GM21360 (cell line): ENCODE results near the gene MARCHF4.

ENCODE experiments used
- ATAC-seq: cut with Tn5 transposase; IDR thresholded peaks from one replicate; pipeline ENCODE4 v1.9.1; 2021; ENCODE audit warnings: mild to moderate bottlenecking, moderate library complexity; ENCODE audit not compliant: unreplicated experiment

The MARCHF4 gene

GRCh38 chr2:216352653-216353270, 19.5 kb downstream of the MARCHF4 start:
- ATAC-seq, result no peak

DNA sequence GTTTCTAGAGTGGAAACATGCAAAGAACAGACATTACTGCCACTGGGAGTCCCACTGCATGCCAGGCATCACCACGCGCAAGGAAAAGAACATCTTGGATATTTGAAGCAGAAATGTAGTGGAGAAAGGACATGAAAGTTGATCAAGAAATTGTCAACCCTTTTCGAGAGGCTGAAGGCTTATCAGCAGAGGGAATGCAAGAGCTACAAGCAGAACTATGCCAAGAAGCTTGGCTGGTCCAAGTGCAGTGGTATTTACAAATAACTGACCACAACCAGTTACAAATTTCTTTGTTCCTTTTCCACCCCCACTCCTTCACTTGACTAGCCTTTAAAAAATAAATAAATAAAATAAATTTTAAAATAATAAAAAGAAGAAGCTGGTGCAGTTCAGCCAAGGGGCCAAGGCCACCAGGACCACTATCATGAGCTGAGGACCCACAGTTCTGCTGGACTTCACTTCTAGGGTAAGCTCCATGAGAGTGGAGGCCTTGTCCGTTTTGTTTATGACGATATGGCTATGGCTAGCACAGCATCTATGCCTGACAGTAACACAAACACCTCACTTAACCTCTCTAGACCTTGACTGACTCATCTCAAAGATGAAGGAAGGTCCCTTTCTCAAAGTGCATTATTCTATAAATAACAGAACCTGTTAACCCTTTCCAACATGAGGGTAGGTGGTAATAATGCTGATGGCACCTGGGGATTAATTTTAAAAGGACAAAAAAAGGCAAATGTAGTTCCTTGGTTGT, 20.9 kb downstream of the MARCHF4 start:
- no peak for ATAC-seq

GRCh38 chr2:216350214-216350791, 22.0 kb downstream of the MARCHF4 start:
- ATAC-seq, result no peak

GRCh38 chr2:216349366-216349765, 22.9 kb downstream of the MARCHF4 start:
- ATAC-seq, result no peak

DNA sequence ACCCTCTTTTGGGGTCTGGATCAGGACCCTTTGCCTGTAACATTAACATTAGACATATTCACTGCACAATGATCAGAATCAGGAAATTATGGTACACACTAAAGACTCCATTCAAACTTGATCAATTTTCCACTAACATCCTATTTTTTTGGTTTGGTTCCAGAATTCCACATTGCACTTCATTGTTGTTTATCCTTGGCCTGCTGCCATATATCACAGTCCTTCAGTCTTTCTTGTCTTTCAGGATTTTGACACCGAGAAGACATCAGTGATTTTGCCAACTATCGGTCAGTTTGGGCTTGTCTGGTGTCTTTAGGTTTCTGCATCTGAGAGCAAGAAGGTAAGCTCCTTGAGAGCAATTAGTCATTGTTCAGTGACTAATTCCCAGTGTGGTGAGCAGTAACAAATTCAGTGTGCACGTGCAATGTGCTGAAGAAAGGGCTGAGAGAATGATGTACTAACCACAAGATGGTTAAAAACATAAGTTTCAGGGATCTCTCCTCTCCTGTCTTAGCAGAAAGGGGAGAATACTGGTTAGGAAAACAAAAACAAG, 23.5 kb downstream of the MARCHF4 start:
- ATAC-seq, result no peak

- ATAC-seq, result no peak
Measured at GRCh38 chr2:216346781-216347180, 25.5 kb downstream of the MARCHF4 start.

DNA sequence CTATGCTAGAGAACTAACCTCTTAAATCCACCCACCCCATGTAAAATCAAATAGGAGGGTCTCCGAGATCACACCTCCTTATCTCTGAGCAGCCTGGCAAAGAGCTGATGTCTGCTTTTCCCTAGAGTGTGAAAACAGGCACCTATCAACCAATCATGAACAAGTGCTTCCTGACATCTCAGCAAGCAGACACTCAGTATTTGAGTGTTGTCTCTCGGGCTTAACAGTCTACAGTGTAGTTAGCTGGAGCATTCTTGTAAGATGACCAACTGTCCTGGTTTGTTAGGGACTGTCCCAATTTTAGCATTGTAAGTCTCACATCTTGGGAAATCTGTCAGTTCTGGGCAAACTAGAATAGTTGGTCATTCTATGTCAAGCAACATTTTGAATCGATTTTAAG, 26.4 kb downstream of the MARCHF4 start:
- ATAC-seq, result no peak

DNA sequence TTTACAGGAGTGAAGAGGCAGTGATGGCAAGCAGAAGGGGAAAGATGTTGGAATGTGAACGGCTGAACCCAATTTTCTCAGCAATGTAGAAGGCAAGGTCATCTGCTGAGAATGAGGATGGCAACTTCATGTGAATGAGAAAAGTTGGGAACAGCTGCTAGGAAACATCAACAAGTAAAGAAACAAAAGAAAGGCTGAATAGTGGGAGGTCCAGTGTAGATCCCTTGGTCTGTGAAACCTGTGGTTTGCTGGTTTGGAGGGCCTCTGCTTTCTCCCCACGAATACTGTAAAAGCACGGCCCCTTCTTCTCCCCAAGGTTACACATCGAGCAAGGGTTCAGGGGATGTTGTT, 27.4 kb downstream of the MARCHF4 start:
- no peak for ATAC-seq

DNA sequence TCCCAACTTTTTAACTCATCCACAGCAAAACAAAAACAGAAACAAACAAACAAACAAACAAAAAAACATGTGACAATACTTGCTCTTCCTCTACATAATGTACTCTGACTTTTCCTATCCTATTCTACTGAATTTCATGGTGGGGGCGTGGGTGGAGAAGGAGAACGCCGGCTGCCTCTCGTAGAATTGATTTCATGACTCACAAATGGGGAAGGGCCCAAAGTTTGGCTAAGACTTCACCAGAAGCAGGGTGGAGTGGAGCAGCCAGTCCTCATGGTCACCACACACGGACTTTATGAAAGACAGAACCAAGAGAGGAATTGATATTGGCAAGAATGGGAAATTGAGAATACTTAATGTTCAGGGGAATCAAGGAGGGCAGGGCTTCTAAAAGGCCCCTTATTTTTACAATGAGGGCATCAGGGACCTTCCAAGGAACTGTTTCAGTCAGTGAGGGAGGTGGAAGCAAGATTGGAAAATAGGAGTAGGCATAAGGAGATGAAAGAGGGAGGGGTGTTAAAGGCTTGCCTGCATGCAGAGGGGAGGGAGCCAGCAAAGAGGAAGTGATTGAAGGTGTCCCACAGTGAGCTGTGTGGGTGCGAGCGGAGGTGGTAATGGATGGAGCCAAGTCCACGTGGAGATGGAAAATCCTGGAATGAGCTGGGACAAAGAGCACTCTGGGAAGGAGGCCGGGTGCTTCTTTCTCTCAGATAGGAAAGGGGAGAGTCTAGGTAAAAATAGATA, 27.9 kb downstream of the MARCHF4 start:
- ATAC-seq, result no peak

DNA sequence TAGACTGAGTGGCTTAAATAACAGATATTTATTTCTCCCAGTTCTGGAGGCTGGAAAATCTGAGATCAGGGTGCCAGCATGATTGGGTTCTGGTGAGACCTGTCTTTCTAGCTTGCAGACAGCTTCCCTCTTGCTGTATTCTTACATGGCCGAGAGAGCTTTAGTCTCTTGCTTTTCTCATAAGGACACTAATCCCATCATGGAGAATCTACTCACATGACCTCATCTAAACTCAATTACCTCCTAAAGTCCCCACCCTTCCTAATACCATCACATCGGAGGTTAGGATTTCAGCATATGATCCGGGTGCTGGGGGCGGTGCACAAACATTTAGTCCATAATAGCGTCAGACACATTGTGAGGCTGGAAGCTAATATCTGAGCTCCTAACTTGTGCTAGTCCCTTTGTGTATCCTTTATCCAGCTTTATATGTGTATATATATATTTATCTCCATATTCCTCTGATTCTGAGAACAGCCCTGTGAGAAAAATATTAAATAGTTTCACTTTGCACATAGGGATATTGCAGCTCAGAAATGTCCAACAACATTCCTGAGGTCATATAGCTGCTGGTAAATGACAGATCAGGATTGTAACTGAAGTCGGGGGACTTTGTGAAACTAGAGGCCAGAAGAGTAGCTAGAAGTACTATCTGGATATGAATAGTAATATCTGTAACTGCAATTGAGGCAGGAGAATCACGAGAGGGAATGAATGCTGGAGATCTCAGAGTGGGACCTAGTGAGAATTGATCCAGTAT, 28.9 kb downstream of the MARCHF4 start:
- no peak for ATAC-seq

DNA sequence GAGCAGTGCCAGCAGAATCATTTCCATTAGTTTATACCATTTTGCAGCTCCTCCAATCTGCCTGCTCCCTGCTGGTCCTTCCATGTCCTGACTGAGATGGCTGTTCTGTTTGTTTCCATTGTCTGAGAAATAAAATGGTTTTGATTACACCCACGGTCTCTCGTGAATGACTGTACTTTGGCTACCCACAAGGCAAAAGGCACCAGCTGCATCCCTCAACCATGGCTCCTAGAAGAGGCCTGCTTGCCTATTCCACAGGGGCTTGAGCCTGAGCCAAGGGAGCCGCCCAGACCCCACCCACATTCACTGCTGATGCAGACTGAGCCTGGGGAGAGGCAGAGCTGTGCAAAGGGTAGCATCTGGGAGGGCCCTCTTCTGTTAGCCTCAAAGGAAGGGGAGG, 31.2 kb downstream of the MARCHF4 start:
- no peak for ATAC-seq

DNA sequence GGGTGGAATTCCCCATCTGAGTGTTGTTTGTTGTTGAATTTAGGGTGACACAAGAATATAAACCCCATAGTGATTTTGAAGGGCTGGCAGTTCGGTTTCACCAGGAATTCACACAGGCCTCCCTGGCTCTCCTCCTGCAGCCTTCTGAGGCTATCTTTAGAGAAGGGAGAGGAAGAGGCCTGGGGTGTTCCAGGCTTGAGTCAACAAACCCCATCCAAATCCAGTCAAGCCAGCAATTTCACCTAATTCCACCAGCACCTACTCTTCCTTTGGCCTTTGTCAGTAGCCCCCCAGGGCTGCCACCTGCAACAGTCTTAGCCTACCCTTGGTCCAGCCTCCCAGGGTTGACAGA, 32.0 kb downstream of the MARCHF4 start:
- no peak for ATAC-seq

GRCh38 chr2:216339456-216340279, 32.6 kb downstream of the MARCHF4 start:
- ATAC-seq, result no peak

DNA sequence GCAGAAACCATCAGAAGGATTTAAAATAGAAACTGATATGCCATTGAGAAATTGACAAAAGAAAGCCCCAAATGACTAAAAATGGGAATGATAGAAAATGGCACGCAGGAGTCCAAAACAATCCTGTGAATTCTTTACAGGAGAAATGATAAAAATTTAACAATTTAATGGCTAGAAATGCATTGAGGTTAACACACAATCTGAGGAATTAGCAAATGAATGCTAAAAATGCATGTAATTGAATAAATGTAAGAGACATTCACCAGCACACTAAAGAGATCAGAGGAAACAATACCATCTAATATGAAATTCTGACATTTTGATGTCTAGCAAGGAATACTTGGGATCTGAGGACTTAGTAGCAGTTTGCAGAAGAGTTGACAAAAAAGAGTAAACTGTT, 37.0 kb downstream of the MARCHF4 start:
- ATAC-seq, result no peak

DNA sequence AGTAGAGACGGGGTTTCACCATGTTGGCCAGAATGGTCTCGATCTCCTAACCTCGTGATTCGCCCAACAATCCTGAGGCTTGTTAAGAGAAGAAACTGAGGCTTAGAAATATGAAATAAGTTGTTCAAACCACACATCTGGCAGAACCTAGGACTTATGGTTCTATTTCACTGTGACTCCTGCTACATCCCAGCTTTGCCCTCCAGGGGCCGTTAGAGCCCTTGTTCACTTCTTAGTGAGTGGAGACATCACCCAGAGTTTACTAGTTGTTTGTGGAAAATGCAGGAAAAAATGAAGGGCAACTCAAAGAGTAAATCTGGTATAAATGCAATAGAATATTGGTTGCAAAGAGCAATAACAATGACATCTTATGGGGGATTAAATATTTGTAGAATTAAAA, 43.9 kb downstream of the MARCHF4 start:
- no peak for ATAC-seq

- no peak for ATAC-seq
Measured at GRCh38 chr2:216327447-216327935, 44.8 kb downstream of the MARCHF4 start.
